ENCODE measurements around the gene ARHGAP40.

Gene ARHGAP40

DNA sequence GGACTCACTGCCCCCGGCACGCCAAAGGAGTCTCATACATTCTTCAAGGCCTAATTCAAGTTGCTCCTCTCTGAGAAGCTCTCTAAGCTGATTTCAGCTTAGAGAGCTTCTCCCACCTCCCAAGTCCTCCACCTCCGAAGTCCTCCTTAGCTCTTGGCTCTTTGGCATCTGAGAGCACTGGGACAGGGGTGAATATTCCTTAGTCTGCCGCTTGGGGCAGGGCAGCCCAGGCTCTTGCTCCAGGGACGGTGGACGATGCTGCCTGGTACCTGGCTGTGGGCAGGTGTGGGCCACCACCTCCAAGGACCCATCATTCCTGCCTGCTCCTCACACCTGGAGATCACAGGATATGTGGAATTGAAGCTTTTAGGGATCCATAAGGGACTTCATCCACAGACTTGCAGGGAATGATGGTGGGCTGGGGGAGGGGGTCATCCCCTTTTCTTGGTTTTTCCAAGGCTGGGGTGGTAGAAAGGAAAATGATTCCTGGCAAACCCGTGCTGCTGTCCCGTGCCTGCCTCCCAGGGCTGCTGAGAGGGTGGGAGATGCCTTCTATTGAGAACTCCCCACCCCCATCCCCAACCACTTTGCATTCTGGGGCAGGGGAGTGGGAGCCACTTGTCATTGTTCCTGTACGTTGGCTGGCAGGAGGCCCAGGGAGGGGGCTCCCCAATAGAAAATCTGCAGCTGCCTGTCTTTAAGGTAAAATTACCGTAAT is 57.4 kb downstream of the ARHGAP40 start:
- no peak for DNase-seq

DNA sequence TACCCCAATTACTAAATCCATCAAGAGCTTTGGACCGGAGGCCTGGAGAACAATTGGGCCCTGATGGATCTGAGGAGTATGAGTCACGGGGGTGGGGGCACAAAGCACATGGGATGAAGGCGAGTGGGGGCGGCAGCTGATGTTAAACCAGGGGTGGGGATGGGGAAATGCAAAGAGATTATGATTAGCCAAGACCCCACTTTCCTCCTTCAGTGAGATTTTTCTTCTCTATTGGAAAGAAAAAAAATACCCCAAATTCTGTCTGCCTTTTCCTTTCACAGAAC is 57.9 kb downstream of the ARHGAP40 start:
- no peak for DNase-seq

- no peak for DNase-seq
Measured at GRCh38 chr20:38660429-38660828, 58.8 kb downstream of the ARHGAP40 start.

GRCh38 chr20:38663660-38664059 is 62.1 kb downstream of the ARHGAP40 start:
- no peak for DNase-seq

DNA sequence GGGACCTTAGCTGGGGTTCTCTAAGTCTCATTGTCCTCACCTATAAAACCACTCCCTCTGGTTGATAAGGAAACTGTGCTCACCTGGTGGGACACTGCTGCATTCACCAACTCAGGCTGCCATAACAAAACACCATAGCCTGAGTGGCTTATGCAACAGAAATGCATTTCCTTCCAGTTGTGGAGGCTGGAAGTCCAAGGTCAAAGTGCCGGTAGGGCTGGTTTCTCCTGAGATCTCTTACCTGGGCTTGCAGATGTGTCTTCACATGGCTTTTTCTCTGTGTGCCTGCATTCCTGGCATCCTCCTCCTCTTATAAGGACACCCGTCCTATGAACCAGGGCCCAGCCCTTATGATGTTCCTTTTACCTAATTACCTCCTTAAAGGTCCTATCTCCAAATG is 62.7 kb downstream of the ARHGAP40 start:
- DNase-seq = no peak

DNA sequence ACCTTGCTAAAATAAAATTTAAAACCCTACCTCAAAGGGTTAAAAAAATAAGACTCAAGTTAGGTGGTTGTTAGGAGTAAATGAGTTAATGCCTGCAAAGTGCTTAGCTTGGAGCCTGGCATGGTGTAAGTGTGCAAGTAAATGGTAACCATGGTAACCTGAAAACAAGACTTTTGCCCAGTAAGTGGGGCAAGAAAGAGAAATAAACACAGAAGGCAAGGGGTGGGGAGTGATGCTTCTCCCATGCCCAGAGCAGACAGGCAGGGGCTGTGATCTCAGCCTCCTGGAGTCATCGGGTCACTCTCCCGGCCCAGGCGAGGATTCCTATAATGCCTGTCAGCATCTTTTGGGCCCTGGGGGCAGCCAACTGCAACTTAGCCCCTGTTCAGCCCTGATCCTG is 63.5 kb downstream of the ARHGAP40 start:
- DNase-seq = no peak

DNA sequence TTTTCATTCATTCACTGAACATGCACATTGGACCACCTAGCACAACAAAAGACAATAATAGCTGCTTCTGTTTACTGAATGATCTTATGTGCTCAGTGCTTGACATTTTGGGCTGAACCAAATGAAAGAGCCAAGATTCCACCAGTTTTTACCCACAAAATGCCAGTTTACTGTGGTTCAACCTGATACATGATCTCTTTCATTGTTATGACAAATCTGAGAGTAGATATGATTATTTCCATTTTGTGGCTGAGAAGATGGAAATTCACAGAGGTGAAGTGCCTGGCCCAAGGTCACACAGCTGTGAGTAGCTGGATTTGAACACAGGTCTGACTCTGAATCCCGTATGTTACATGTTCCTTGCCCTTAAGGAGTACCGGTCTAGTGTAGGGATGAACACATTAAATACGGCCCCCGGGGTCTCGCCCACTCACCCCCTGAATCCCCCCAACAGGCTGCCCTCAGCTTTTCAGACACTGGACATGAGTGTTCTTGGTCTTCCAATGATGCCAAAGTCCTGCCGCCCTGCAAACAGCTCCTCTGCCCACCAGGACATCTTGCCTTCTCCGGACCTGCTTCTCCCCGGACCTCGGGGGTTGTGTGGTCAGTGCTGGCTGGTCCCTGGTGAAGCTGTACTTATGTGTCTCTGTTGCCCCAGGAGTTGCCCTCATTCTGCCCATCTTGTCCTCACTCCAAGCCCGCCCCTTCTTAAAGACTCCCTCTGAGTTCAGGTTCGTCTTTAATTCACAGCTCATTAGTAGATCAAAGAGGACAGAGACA is 64.1 kb downstream of the ARHGAP40 start:
- no peak for DNase-seq

DNA sequence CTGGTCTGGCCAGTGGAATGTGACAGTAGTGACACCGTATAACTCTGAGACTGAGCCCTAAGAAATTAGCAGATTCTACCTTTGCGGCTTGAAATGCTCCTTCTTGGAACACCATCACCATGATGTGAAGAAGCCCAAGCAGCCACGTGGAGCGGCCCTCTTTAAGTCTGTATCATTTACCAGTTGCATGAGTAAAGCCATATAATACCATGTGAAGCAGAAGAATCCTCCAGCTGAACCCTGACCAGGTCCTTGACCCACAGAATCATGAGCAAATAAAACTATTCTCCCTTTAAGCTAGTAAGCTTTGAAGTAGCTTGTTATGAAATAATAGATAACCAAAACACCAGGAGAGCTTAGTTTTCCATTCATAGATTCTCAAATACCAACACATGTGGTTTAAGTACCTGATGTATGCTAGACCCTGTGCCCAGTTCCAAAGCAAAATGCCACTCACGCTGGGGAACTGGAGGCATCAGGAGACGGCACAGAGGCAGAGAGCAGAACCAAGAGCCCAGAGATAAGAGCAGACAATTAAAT is 65.9 kb downstream of the ARHGAP40 start:
- DNase-seq = no peak

- DNase-seq = no peak
Measured at GRCh38 chr20:38669688-38670087, 68.1 kb downstream of the ARHGAP40 start.

GRCh38 chr20:38670786-38671185 is 69.2 kb downstream of the ARHGAP40 start:
- no peak for DNase-seq

DNA sequence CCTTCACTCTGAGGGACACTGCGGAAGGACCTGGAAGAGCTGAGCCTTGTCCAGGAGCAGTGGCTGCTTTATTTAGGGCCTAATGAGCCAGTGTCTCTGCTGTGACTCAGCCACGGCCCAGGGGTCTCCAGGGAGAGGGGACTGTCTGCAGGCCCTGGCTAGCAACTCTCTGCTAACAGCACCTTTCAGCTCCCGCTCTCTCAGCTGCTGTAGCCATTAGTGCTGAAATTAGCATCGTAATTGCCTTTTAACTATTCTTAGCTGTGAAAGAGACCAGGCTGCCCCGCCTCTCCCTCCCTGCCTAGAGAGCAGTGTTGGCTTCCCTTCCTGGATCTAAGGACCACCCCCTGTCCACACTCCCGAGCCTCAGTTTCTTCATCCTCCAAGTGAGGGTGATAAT is 69.6 kb downstream of the ARHGAP40 start:
- no peak for DNase-seq

DNA sequence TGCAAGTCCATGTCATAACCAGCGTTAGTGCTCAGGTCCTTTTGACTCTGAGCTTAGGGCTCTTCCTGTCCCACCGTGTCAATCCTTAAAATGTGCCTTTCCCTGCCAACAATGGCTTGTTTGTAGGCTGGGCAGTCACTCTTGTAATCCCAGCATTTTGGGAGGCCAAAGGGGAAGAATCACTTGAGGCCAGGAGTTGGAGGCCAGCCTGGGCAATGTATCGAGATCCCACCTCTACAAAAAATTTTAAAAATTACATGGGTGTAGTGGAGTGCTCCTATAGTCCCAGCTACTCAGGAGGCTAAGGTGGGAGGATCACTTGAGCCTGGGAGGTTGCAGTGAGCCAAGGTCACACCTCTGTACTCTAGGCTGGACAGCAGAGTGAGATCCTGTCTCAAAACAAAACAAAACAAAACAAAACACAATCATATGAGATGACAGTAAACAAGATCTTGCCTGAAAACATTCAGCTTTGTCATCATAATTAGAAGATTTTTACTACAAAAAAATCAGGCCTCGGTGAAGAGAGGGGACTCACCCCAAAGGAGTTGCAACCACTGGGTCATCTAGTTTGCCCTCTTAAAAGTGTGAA is 70.2 kb downstream of the ARHGAP40 start:
- no peak for DNase-seq

DNA sequence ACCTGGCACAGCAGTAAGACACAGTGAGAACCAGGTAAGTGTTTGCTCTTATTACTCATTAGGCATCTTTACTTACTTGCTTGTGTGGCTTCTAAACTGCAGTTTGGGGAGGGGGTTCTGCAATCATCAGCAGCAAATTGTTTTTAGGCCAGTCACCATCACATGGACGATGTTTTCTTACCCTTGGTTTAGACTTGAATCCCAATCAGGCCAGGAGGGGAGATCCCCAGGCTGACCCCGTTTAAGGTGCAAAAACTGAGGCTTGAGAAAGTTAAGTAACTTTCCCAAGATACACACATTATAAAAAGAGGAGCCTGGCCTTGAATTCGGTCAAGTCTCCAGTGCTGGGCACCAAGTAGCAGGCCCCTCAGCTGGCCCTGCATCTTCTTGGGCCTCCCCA is 70.9 kb downstream of the ARHGAP40 start:
- no peak for DNase-seq

DNA sequence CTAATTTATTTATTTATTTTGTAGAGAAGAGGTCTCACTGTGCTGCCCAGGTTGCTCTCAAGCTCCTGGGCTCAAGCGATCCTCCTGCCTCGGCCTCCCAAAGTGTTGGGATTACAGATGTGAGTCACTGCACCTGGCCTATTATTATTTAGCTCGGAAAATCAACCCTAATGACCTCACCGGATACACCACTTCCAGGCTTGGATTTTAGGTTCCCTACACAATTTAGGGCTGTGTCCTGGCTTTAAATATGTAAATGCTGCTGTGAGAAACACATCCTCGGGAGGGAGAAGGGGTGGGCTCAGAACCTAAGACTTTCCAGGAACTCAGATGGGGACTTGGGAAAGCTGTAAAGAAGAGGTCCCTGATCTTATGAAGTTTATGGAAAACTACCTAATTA is 71.7 kb downstream of the ARHGAP40 start:
- DNase-seq = no peak

- no peak for DNase-seq
Measured at GRCh38 chr20:38673725-38674091, 72.1 kb downstream of the ARHGAP40 start.

DNA sequence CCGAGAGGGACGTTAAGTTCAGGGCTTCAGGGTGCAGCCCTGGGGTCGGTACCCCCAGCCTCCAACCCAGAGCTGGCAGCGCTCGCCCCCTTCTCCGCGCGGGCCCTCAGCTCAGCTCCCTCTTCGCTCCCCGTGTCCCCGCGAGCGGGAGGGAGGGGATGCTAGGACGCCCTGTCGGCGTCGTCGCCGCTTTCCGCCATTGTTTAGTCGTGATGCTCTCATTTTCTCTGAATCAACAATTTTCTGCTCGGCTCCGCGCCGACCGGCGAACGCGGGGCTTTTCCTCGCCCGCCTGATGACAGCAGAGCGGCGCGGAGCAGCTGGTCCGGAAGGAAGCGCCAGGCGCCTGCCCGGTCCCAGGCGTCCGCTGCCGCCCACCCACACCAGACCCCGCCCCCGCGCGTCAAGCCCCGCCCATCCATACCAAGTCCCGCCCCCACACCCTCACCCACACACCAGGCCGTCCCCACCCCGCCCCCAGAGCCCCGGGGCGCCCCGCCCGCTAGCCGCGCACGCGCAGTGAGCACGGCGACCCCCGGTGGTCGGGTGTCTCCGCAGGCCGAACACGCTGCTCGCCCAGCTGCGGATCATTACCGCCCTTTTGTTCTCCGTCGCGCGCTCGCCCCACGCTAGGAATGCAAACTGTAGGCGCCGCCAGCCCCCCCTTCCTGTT is 72.6 kb downstream of the ARHGAP40 start:
- no peak for DNase-seq

- no peak for DNase-seq
Measured at GRCh38 chr20:38674765-38675133, 73.1 kb downstream of the ARHGAP40 start.

DNA sequence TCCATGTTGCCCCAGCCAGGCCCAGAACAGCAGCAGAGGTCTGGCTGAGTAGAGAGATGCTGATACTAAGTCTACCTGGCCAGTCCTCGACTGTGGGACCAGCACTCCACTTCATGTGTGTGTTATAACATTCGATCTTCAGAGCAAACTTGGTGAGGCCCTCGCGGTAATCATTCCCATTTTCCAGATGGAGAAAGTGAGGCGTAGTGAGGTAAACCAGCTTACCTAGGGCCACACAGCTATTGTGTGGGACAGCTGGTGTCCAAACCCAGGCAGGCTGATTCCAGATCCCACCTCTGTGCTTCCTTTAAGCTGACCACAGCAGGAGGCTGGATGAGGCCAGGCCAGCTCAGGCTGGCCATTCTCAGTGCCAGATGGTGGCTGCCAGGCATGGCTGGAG is 75.0 kb downstream of the ARHGAP40 start:
- DNase-seq = no peak

GRCh38 chr20:38680500-38681306 is 79.1 kb downstream of the ARHGAP40 start:
- DNase-seq = no peak

- DNase-seq = no peak
Measured at GRCh38 chr20:38685271-38685670, 83.7 kb downstream of the ARHGAP40 start.

DNA sequence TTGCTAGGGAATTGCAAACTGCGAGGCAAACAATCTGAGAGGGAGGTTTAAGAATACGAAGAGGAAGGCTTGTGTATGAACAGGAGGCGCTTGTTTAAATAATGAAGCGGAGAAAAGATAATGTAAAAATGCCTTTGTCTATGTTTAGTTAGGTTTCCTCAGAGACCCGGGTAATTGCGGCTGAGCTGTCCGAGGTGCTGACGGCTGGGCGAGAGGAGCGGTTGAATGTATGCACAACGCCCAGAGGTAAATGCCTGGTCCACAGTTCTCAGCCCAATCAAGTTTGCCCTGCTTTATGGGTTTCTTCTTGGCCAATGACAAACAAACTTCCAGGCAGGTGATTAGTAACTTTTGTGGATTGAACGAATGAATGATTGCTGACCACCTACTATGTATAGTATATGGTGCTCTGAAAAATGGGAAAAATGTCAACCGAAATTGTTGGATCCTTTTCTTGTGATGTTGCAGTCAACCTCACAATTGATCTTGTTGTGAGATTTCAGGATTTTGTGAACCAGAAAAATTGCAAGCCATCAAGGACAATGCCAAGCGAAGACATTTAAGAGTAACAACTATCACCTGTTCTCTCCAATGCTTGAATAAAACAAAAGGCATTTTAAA is 84.4 kb downstream of the ARHGAP40 start:
- DNase-seq = peak; percentile 8

Data from T1000 (cell line).